BE2C (cell line): ENCODE data around the gene SEMA6B.

Source experiments
- DNase-seq: peaks from one replicate; pipeline ENCODE4 v3.0.0-alpha.2; 2020
- H3K27me3 ChIP-seq: fragments of 250-450 bp; sonication (Bioruptor Pico); 2 replicates; pipeline ENCODE4 v1.5.1; 2020; ENCODE audit warnings: mild to moderate bottlenecking
- H3K36me3 ChIP-seq: fragments of 250-450 bp; sonication (Bioruptor Pico); 2 replicates; pipeline ENCODE4 v1.5.1; 2020; ENCODE audit warnings: mild to moderate bottlenecking
- H3K4me1 ChIP-seq: fragments of 250-450 bp; sonication (Bioruptor Pico); 2 replicates; pipeline ENCODE4 v1.5.1; 2020
- H3K4me3 ChIP-seq: 2 replicates; pipeline ENCODE4 v1.5.1; 2011; ENCODE audit warnings: low read depth, low read length
- H3K9me3 ChIP-seq: fragments of 250-450 bp; sonication (Bioruptor Pico); 2 replicates; pipeline ENCODE4 v1.5.1; 2020
- CTCF ChIP-seq: IDR thresholded peaks from 2 replicates; pipeline ENCODE4 v1.5.1; 2012; ENCODE audit warnings: mild to moderate bottlenecking, low read depth, low read length

The SEMA6B gene

GRCh38 chr19:4499318-4499717, 60.2 kb downstream of the SEMA6B start:
- Histone ChIP-seq H3K4me1 (no peaks in the 10 kb centered on the region), H3K9me3 (no peaks in the 10 kb centered on the region), H3K36me3 (peaks cover 48% of the 10 kb centered on the region), H3K27me3 (no peaks in the 10 kb centered on the region), H3K4me3 (no peak overlapping the region)
- DNase-seq, result no peak
- no peak for TF ChIP-seq CTCF

DNA sequence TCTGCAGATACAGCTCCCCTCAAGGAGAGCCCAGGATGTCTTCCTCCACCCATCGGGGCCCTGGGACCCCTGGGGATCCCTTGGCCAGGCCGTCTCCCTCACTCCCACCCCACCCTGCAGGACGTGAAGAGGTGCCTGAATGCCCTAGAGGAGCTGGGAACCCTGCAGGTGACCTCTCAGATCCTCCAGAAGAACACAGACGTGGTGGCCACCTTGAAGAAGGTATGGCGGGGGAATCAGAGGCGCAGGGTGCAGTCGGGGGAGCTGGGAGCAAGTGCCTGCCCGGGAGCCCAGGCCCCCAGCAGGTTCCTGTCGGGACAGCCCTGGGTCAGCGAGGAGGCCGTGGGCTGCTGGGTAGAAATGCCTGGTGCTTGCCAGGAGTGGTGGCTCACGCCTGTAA, 60.8 kb downstream of the SEMA6B start:
- Histone ChIP-seq H3K36me3 (peaks cover 54% of the 10 kb centered on the region), H3K4me3 (no peak overlapping the region), H3K9me3 (no peaks in the 10 kb centered on the region), H3K27me3 (no peaks in the 10 kb centered on the region), H3K4me1 (no peaks in the 10 kb centered on the region)
- no peak for TF ChIP-seq CTCF
- no peak for DNase-seq

GRCh38 chr19:4497770-4498389, 61.6 kb downstream of the SEMA6B start:
- H3K36me3 ChIP-seq, result peaks cover 62% of the 10 kb centered on the region
- H3K4me3 ChIP-seq, result no peak overlapping the region
- H3K27me3 ChIP-seq, result no peaks in the 10 kb centered on the region
- DNase-seq, result no peak
- H3K4me1 ChIP-seq, result no peaks in the 10 kb centered on the region
- no peaks in the 10 kb centered on the region for H3K9me3 ChIP-seq
- no peak for TF ChIP-seq CTCF

DNA sequence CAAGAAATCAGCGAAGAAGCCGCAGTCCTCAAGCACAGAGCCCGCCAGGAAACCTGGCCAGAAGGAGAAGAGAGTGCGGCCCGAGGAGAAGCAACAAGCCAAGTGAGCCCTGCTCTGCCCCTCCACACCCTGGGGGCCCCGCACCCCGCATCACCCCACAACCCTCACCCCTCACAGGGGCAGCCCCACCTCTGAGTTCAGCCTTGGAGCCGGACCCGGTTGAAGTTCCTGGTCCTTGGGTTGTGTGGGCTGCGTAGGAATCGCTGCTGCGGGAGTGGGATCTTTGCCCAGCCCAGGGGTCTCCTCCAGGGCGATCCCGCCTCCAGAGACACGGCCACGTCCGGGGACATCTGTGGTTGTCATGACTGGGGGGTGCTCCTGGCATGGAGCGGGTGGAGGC, 63.2 kb downstream of the SEMA6B start:
- peaks cover 68% of the 10 kb centered on the region for H3K36me3 ChIP-seq

DNA sequence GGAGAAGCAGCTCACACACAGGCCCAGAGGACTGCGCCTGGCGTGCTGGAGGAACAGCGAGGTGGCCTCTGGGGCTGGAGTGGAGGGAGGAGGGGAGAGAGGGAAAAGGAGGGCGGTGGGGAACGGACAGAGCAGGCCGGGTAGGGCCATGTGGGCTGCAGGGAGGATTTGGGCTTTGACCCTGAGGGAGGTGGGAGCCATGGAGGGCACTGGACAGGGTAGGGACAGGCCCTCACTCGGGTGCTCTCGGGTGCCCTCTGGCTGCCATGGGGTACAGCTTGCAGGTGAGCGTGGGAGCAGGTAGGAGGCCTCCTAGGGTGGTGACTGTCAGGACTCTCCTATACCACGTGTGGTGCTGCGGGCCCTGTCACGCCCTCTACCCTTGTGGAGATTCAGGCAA, 64.0 kb downstream of the SEMA6B start:
- H3K27me3 ChIP-seq, result no peaks in the 10 kb centered on the region
- H3K9me3 ChIP-seq, result peaks cover 6% of the 10 kb centered on the region; the same call in 1 of the 2 replicates
- TF ChIP-seq CTCF, result no peak
- no peak for DNase-seq
- H3K36me3 ChIP-seq, result peaks cover 64% of the 10 kb centered on the region
- H3K4me1 ChIP-seq, result no peaks in the 10 kb centered on the region
- no peak overlapping the region for H3K4me3 ChIP-seq

More for the DNA sequence above, 63.2 kb downstream of the SEMA6B start:
- H3K9me3 ChIP-seq, result peaks cover 6% of the 10 kb centered on the region; the same call in 1 of the 2 replicates
- no peaks in the 10 kb centered on the region for H3K27me3 ChIP-seq
- TF ChIP-seq CTCF, result no peak
- no peak for DNase-seq
- no peak overlapping the region for H3K4me3 ChIP-seq
- no peaks in the 10 kb centered on the region for H3K4me1 ChIP-seq

DNA sequence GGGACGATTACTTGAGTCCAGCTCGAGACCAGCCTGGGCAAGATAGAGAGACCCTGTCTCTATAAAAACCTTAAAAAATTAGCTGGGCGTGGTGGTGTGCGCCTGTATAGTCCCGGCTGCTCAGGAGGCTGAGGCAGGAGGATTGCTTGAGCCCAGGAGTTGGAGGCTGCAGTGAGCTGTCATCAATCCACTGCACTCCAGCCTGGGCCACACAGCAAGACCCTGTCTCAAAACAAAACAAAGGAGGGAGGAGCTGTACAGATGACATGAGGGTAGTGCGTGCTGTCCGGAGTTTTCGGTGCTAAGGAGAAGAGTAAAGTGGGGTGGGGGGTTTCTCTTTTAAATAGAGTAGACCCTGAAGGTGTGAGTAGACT, 64.8 kb downstream of the SEMA6B start:
- no peak for DNase-seq
- H3K36me3 ChIP-seq, result peaks cover 70% of the 10 kb centered on the region
- H3K4me1 ChIP-seq, result no peaks in the 10 kb centered on the region
- H3K9me3 ChIP-seq, result peaks cover 6% of the 10 kb centered on the region; the same call in 1 of the 2 replicates
- no peak for TF ChIP-seq CTCF
- H3K27me3 ChIP-seq, result no peaks in the 10 kb centered on the region
- no peak overlapping the region for H3K4me3 ChIP-seq
